ENCODE measurements around the gene SYNE2.

DNA sequence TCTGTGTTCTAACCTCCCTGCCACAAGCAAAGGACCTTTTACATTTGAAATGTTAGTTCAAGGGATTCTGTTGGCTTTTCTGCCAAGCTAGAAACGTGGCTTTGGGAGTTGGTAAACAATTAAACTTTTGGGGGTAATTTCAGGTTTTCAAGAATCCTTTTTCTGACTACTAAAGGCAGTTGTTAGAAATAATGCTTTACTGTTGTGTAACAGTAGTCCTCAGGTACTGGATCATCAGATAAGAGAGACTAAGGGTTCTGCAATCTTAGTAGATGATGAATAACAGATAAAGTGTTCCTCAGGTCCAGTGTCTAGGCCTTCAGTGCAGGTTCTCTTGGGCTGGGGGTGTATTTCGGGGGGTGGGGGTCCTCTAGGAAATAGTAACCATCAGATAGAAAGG lies 192.3 kb downstream of the SYNE2 start:
- TF ChIP-seq JUND (IDR thresholded peaks at IDR 0.05), result no peak
- TF ChIP-seq, protein P1, sequence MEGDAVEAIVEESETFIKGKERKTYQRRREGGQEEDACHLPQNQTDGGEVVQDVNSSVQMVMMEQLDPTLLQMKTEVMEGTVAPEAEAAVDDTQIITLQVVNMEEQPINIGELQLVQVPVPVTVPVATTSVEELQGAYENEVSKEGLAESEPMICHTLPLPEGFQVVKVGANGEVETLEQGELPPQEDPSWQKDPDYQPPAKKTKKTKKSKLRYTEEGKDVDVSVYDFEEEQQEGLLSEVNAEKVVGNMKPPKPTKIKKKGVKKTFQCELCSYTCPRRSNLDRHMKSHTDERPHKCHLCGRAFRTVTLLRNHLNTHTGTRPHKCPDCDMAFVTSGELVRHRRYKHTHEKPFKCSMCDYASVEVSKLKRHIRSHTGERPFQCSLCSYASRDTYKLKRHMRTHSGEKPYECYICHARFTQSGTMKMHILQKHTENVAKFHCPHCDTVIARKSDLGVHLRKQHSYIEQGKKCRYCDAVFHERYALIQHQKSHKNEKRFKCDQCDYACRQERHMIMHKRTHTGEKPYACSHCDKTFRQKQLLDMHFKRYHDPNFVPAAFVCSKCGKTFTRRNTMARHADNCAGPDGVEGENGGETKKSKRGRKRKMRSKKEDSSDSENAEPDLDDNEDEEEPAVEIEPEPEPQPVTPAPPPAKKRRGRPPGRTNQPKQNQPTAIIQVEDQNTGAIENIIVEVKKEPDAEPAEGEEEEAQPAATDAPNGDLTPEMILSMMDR (IDR thresholded peaks at IDR 0.05; ENCODE audit: low read depth, low read length, missing input control), result no peak
- TF ChIP-seq RAD21 (IDR thresholded peaks at IDR 0.05), result no peak
- no peak for TF ChIP-seq NR2F2 (IDR thresholded peaks at IDR 0.05)
- no peak for TF ChIP-seq GABPA (IDR thresholded peaks at IDR 0.05 in 1 of 2, conservative IDR thresholded peaks at IDR 0.05 in 1 of 2)

All from liver (tissue), 3 donors.